HG03159 (cell line): ENCODE results near the gene NAV3.

Source experiments
- ATAC-seq: cut with Tn5 transposase; IDR thresholded peaks from one replicate; pipeline ENCODE4 v1.9.1; 2021; ENCODE audit warnings: mild to moderate bottlenecking, moderate library complexity; ENCODE audit not compliant: unreplicated experiment

Gene NAV3

DNA sequence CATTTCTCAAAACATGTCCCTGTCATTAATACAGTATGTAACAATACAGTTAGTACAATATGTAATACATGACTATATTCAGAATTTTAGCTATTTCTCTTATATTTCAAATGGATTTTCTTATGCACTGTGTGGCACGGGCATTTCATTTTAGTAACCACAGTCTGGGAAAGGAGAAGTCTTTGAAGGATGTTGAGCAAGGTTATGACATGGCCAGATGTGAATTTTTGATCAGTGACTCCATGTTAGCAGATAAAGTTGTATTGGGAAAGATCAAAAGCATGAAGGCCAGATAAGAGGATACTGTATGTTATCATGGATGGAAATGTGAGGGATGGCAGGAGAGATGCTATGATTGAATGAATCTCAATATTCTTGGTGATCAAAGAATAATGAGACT lies 285.2 kb downstream of the NAV3 start:
- ATAC-seq: no peak

DNA sequence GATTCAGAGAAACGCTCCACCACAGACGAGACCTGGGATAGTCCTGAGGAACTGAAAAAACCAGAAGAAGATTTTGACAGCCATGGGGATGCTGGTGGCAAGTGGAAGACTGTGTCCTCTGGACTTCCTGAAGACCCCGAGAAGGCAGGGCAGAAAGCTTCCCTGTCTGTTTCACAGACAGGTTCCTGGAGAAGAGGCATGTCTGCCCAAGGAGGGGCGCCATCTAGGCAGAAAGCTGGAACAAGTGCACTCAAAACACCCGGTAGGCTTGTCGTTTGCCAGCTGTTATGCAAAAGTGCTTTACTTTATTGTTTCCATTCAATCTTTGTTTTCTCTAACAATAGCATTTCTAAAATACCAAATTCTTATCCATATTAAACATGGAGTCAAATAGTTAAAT lies 287.3 kb downstream of the NAV3 start:
- ATAC-seq: no peak

DNA sequence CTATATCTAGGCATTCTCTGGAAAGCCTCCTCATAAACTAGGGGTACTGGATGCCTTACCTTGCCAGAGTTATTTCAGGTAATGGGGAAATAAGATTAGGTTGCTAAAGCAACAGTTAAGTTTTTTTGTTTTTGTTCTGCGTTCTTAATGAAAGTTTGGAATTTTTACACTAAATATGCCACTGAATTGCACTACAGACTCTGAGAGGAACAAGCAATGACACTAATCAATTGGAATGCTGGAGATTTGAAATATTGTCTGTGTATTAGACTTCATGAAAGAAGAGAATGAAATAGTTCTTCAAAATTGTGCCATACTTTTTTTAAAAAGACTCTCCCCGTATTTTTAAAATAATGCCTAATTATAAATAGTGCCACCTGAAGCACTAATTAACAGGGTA lies 287.8 kb downstream of the NAV3 start:
- no peak for ATAC-seq

DNA sequence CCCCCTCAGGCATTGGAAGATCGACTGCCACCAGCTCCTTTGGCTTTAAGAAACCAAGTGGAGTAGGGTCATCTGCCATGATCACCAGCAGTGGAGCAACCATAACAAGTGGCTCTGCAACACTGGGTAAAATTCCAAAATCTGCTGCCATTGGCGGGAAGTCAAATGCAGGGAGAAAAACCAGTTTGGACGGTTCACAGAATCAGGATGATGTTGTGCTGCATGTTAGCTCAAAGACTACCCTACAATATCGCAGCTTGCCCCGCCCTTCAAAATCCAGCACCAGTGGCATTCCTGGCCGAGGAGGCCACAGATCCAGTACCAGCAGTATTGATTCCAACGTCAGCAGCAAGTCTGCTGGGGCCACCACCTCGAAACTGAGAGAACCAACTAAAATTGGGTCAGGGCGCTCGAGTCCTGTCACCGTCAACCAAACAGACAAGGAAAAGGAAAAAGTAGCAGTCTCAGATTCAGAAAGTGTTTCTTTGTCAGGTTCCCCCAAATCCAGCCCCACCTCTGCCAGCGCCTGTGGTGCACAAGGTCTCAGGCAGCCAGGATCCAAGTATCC lies 288.7 kb downstream of the NAV3 start:
- no peak for ATAC-seq

DNA sequence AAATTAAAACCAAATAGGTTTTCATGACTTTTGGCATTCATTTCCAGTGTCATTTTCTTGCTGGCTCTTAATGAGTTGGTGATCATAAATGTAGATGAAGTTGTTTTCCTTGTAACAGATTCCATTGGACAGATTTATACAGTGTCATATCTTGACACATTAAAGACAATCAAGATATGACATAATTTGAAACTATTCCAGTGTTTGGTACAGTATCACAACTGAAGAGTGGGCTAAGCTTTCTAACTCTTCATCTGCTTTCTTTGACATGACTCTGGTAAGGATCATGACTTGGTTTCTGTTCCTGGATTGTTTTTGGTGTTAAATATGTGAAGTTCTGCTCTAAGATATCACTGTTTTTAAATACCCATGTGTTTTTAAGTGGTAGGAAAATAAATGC lies 289.6 kb downstream of the NAV3 start:
- no peak for ATAC-seq

DNA sequence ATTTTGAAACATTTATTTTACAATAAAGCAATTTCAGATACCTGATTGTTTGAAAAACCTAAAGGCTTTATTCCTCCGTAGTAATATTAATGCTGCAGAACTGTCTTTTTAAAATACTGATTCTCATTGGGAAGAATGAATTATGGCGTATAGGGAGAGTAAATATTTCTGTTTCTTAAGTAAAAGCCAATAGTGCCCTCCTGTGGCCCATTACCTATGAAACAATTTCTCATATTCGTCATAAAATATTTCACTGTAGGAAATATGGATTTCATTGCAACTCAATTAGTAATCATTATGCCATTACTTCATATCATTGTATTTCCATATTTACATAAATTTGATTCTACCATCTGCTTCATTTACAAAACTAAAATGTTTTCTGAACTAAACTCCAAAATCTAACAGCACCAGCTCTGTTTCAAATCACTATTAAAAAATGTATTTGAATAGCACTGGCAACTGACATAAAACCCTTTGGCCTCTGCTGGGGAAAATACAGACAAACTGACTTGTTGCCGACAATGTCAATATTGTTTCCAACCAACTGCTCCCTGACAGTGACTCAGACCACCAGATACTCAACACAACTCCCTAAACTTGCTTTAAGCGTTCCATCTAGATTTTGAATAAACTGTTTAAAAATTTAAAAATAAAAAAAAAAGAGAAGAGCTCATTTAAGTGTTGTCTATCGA lies 290.3 kb downstream of the NAV3 start:
- no peak for ATAC-seq

DNA sequence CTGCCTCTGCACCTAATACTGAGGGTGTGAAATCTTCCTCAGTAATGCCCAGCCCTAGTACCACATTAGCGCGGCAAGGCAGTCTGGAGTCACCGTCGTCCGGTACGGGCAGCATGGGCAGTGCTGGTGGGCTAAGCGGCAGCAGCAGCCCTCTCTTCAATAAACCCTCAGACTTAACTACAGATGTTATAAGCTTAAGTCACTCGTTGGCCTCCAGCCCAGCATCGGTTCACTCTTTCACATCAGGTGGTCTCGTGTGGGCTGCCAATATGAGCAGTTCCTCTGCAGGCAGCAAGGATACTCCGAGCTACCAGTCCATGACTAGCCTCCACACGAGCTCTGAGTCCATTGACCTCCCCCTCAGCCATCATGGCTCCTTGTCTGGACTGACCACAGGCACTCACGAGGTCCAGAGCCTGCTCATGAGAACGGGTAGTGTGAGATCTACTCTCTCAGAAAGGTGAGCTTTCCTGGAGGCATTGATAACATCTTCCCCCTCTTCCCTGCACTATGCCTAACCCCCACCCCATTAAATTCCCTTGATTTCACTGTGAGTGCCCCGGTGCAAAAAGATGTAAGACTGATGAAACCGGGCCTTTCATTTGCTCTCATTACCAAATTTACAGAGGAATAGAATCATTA lies 291.4 kb downstream of the NAV3 start:
- no peak for ATAC-seq

DNA sequence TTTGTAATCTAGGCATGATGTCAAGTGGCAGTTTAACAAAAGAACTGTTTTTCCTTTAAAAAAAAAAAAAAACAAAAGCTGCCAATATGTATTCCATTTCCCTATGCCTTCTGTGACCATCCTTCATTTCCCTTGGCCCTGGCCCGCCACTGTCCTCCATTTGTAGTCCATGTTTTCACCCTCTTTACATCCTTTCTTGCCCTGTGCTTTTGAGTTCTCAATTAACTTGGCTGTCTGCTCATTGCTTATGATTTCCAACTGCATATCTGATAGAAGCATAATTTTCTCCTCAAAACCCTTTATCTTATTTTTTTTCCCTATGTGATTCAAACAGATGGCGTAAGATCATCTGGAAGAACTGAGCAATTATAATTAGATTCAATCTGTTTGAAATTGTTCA lies 297.5 kb downstream of the NAV3 start:
- ATAC-seq: no peak

DNA sequence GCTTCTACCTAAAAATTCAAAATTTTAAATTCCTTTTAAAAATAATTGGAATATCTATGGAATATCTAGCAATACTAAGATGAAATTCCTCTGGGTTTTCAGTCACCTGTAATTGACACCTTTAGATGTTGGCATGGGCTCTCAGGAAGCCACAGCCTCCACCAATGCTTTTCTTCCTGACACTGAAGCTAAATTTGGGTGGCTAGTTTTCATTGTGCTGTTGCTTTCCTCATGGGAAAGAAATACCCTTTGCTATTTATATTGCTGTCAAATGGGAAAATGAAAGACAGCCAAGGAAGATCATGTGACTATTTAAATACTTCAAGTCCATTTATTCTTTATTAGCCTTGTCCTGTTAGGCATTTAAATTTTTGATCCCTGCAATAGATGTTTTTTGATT lies 313.0 kb downstream of the NAV3 start:
- ATAC-seq: no peak

DNA sequence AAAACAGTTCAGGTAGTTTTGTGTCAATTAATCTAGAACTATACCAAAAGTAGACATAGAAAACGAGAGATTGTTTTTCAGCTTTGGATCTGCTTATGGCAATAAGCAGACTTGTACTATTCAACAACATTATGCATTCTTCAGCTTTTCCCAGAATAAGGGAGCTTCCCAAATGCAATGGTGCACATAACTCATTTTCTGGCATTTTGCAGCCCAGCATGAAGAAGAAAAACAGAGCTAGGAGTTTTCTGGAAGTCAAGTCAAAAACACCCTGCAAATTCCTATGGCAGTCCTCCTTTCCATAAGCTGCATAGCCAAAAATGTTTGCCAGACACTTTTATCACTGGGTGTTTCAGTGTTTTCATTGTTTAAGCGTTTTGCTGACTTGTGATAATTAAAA lies 314.7 kb downstream of the NAV3 start:
- no peak for ATAC-seq

DNA sequence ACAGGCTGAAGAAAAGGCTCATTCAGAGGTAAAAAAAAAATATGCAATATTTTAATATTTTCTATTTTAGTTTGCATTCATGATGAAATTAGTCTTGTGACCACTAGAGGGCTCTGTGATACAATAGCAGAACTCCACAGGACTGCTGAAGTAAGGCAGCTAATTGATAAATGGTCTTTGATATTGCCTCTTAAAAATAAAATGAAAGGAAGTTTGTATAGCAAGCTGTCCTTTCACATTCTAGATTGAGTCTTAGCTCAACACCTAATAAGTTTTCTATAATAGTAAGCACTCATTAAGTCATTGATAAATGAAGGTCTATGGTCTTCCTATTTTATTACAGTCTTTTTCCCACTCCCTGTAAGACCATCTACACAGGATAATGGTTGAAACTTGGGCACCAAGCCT lies 315.7 kb downstream of the NAV3 start:
- ATAC-seq: peak; percentile 87

DNA sequence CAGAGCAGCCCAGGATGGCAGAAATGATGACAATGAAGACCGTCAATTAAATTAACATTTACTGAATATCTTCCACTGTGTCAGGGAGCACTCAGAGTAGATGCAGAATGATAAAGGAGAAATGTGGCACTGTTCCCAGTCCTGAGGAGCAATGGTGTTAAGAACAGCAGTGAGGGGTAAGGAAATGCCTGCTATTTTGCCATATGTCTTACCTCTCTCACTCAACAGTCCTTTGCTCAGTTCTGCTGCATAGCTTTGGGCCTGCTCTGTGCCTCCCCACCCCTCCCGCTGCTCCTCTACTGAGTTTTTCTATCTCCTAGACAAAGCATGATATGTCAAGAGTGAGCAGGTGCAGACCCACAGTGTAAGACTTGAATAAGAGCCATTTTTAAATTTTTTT lies 318.8 kb downstream of the NAV3 start:
- no peak for ATAC-seq

DNA sequence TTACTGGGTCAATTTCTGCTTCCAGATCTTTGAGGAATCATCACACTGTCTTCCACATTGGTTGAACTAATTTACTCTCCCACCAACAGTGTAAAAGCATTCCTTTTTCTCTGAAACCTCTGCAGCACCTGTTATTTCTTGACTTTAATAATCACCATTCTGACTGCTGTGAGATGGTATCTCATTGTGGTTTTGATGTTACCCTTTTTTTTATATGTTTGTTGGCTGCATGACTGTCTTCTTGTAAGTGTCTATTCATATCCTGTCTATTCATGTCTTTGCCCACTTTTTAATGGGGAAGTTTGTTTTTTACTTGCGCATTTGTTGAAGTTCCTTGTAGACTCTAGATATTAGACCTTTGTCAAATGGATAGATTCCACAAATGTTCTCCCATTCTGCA lies 324.9 kb downstream of the NAV3 start:
- ATAC-seq: no peak

DNA sequence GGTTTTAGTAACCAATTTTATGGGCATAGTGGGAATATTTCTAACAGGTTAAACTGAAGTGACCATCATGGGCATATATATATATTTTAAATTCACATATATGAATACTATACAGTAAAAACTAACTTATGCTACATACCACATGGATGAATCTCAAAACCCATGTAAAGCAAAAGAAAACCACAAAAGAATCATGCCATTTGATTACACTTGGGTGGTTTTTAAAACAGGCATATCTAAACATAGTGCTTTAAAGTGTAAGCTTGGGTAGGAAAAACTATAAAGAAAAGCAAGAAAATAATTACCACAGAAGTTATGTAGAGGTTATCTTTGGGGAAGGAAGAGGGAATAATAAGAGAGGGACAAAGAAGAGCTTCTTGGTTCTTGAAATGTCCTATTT lies 326.1 kb downstream of the NAV3 start:
- no peak for ATAC-seq

DNA sequence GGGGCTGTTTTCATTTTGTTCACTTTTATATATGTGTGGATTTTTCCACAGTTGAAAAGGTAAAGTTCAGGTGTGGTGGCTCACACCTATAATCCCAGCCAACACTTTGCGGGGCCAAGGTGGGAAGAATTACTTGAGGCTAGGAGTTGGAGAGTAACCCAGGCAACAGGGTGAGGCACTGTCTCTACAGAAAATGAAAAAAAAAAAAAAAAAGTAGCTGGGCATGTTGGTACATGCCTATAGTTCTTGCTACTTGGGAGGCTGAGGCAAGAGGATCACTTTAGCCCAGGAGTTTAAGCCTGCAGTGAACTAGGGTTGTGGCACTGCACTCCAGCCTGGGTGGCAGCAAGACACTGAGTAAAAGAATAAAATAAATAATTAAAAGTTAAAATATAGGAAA lies 326.5 kb downstream of the NAV3 start:
- no peak for ATAC-seq

DNA sequence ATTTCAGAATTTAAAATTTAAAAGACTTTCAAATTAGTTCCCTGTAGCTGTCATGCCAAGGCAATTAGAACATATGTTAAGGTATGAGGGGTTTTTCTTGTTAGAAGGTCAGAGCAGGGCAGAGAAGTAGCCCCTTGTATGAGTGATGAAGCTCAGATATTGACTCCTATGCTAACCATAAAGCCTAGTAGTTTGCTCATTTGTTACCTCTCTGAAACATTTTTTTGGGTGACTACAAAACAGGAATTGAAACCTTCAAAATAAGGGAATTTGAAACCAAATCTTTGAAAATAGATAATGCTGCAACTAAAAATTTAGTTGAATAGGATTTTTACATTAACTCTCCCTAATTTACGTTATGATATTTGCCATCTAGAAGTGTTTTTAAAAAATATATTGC lies 333.5 kb downstream of the NAV3 start:
- peak; percentile 51 for ATAC-seq

DNA sequence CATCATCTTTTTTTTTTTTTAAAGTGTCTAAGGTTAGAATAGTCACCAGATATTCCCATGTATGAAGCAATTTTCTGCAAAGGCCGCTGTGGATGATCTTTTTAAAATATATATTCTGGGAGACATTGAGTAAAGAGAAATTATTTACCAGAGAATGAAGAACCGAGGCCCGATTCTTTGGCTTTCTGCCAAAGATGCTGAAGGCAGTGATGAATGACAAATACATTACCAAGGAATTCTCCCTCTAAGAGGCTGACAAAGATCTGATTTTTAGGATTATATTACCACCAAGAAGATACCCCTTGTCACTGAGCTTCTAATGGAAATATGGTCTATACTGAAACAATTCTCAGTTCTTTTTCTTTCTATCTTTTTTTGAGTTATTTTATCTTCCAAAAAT lies 336.8 kb downstream of the NAV3 start:
- ATAC-seq: no peak

DNA sequence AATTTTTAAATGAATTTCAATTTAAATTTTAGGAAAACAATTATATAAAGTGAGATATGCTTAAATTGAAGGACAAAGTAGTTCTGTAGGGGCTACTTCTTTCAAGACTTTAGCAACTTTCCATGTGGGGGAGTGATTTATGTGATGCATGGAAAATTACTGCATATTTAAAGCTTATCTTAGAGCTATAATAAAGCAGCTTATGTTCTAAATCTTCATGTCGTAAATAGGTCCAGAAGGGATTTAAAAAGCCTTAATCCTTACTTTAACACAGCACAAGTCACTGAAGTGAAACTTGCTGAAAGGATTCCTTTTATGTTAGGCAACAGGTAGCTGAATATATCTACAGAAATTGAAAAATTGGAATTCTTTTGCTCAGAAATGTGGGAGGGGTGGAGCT lies 340.4 kb downstream of the NAV3 start:
- ATAC-seq: no peak

DNA sequence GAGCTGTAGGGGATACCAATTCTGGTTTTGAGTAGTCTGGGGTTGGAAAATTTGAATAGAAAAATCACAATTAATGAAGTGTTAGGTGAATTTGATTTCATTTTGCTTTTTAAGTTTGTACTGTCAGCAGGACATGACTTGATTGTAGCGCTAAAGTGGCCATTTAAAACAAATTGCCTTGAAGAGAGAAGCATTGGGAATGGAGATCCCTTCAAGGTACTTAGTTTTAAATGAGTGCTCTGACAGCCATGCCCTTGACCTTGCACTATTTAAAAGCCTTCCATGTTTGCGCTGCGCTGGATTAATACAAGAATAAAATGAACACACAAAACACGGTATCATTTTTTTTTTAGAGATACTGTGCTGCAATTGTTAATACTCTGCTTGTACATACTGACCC lies 345.9 kb downstream of the NAV3 start:
- no peak for ATAC-seq

DNA sequence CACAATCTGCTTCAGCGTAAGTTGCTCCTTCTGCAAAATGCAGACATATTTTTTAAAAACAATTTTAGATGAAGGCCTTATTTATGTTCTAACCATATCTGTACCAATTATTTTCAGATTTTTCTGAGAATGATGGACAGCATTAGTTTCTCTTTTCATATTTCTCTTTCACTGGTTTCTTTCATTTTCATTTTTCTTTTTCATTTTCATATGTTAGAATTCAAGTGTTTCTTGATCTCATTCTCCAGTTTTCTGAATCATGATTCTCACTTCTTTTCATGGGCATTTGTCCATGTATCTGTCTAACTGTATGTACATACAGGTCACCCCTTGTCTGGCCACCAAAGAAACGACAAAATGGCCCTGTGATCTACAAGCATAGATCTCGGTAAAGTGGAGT lies 346.6 kb downstream of the NAV3 start:
- ATAC-seq: no peak

DNA sequence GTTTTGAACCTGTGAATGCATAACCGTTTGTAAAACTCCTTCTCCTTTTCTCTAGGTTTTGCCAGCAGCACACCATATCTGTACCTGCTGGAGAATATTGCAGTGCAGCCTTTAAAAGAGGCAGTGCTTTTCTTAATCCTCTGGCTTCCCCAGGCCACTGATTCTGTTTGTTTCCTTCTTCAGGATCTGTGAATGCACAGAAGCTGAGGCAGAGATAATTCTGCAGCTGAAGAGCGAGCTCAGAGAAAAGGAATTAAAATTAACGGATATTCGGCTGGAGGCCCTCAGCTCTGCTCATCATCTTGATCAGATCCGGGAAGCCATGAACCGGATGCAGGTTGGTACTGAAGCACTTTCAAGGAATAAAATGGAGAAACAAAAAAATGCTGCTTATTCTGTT lies 348.7 kb downstream of the NAV3 start:
- no peak for ATAC-seq

DNA sequence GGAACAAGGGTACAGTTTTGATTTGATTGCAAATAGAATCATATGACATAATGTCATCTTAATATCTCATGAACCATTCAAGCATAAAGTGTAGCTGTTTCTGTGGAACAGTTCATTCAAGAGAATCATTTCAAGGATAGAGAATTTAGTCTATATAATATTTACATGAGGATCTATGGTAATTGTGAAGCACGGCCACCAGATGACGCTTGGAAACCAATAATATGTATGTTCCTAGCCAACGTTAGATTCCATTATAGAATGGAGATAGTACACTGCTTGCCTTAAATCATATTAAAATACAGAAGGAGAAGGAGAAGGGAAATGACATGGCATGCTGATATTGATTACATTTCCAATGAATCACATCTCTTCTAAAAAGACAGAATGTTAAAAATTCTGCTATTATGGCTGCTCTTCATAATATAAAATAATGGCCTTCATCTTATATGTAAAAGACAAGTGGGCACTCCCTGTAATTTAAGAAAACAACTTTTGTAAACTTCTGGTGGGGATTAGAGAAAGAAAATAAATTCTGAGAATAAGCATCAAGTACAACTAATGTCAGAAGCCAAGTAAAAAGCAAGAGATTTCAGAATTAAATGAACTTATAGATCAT lies 351.0 kb downstream of the NAV3 start:
- ATAC-seq: no peak
